ENCODE results near the gene SCGB1D1.

DNA sequence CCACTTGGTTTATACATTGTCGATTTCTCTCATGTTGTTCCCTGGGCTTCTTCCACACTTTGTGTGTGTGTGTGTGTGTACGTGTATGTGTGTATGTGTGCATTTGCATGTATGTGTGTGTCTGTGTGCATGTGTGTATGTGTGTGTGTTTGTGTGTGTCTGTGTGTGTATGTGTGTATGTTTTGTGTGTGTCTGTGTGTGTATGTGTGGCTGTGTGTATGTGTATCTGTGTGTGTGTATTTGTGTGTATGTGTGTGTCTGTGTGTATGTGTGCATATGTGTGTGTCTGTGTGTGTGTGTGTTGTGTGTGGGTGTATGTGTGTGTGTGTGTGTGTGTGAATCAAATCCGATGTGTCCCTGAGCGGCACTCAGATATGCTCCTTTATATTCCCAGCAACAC is 47.5 kb downstream of the SCGB1D1 start:
- TF ChIP-seq, protein P1, sequence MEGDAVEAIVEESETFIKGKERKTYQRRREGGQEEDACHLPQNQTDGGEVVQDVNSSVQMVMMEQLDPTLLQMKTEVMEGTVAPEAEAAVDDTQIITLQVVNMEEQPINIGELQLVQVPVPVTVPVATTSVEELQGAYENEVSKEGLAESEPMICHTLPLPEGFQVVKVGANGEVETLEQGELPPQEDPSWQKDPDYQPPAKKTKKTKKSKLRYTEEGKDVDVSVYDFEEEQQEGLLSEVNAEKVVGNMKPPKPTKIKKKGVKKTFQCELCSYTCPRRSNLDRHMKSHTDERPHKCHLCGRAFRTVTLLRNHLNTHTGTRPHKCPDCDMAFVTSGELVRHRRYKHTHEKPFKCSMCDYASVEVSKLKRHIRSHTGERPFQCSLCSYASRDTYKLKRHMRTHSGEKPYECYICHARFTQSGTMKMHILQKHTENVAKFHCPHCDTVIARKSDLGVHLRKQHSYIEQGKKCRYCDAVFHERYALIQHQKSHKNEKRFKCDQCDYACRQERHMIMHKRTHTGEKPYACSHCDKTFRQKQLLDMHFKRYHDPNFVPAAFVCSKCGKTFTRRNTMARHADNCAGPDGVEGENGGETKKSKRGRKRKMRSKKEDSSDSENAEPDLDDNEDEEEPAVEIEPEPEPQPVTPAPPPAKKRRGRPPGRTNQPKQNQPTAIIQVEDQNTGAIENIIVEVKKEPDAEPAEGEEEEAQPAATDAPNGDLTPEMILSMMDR (IDR thresholded peaks at IDR 0.05 in 2 of 3, conservative IDR thresholded peaks at IDR 0.05 in 1 of 3; ENCODE audit: control insufficient read depth in 2 of 3, extremely low read depth in 1 of 3, insufficient read depth in 1 of 3, low read depth in 3 of 3, low read length in 3 of 3), result no peak
- TF ChIP-seq POLR2AphosphoS5 (IDR thresholded peaks at IDR 0.05; ENCODE audit: low read length) (no peak), MTA3 (IDR thresholded peaks at IDR 0.05; ENCODE audit: borderline replicate concordance, low read length) (no peak), EP300 (IDR thresholded peaks at IDR 0.05; ENCODE audit: borderline replicate concordance in 1 of 2, control insufficient read depth in 1 of 2, low read depth in 2 of 2, low read length in 2 of 2) (no peak), TAF1 (IDR thresholded peaks at IDR 0.05; ENCODE audit: borderline replicate concordance, low read depth, low read length) (no peak), RAD21 (IDR thresholded peaks at IDR 0.05; ENCODE audit: insufficient read depth, low read depth, low read length) (no peak)
- TF ChIP-seq, protein P2, sequence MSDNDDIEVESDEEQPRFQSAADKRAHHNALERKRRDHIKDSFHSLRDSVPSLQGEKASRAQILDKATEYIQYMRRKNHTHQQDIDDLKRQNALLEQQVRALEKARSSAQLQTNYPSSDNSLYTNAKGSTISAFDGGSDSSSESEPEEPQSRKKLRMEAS (IDR thresholded peaks at IDR 0.05; ENCODE audit: low read depth, low read length), result no peak
- TF ChIP-seq, protein P3, sequence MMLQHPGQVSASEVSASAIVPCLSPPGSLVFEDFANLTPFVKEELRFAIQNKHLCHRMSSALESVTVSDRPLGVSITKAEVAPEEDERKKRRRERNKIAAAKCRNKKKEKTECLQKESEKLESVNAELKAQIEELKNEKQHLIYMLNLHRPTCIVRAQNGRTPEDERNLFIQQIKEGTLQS (IDR thresholded peaks at IDR 0.05; ENCODE audit: borderline replicate concordance, extremely low read depth, low read depth, low read length), result no peak

Measured in GM12878 (cell line).